Esophagus (tissue), 2 donors: Measurements from ENCODE around the gene TENT4A. TPM values are rescaled to one million over a fixed set of nuclear protein-coding genes. Genes with fewer than 3 reads are reported as not detected.
A peak's percentile ranks its signal among the peaks of the same experiment; 100 is the strongest.

Experiments used
- H3K27ac ChIP-seq, 2 donors: one replicate each; pipeline ENCODE4 v1.5.1; 2013; ENCODE audit warnings: low read depth in 2 of 2, mild to moderate bottlenecking in 2 of 2, inconsistent platforms in 1 of 2, low read length in 1 of 2, moderate library complexity in 1 of 2
- H3K27me3 ChIP-seq, 2 donors: one replicate each; pipeline ENCODE4 v1.6.1; 2013; ENCODE audit warnings: low read length in 2 of 2, control low read depth in 1 of 2, mild to moderate bottlenecking in 1 of 2; ENCODE audit not compliant: insufficient read depth in 2 of 2, control insufficient read depth in 1 of 2
- H3K36me3 ChIP-seq, 2 donors: one replicate each; pipeline ENCODE4 v1.6.1; 2013; ENCODE audit warnings: low read length in 1 of 2; ENCODE audit not compliant: control insufficient read depth in 2 of 2, insufficient read depth in 2 of 2
- H3K4me1 ChIP-seq, 2 donors: one replicate each; pipeline ENCODE4 v1.6.1; 2013; ENCODE audit warnings: low read length in 1 of 2; ENCODE audit not compliant: control insufficient read depth in 2 of 2, insufficient read depth in 2 of 2
- H3K4me3 ChIP-seq, 2 donors: one replicate each; pipeline ENCODE4 v1.5.1; 2013; ENCODE audit warnings: low read length in 2 of 2, mild to moderate bottlenecking in 2 of 2, low read depth in 1 of 2, moderate library complexity in 1 of 2
- H3K9me3 ChIP-seq, 2 donors: one replicate each; pipeline ENCODE4 v1.6.1; 2013; ENCODE audit warnings: mild to moderate bottlenecking in 2 of 2, low read depth in 1 of 2, low read length in 1 of 2, moderate library complexity in 1 of 2; ENCODE audit not compliant: control insufficient read depth in 2 of 2, insufficient read depth in 1 of 2
- WGBS, 2 donors: extraction: QIAGEN DNeasy Blood & Tissue Kit; methylation state at CpG; one replicate each; pipeline ENCODE4 v1.1.7; 2013; 5-methylcytosine and 5-hydroxymethylcytosine counted together
- polyA plus RNA-seq, 2 donors: library from polyadenylated mRNA; stranded (reverse); fragments of 200-250 nt; gene quantifications; one replicate each; pipeline ENCODE4 v1.2.3, GENCODE V29; 2013
- donor health status: healthy with polysubstance abuse.
- donor health status: Bipolar disorder and iron deficiency.

Gene TENT4A
- polyA plus RNA-seq, 2 donors: 7.9 to 8.9 TPM

DNA sequence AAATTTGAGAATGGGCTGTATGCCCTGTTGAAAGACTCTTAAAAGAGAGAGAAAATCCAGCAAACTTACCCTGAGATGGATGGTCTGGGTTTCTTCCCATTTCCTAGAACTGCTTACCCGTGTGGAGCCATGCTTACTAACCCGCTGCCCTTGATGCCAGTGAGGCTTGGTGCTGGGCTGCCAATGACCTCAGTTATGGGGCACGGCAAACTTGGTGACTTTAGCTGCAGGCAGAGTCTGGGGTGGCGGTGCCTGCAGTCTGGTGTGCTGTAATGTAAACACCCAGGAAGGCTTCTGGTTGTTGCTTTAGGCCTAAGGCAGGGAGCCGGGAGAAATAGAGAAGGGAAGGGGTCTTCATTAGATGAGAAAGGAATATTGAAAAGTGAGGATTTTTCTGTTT is 7.3 kb upstream of the TENT4A start:
- Histone ChIP-seq H3K27me3 (no peaks in the 10 kb centered on the region), H3K4me1 (peaks cover 0 to 10% of the 10 kb centered on the region in 2 donors), H3K4me3 (no peak overlapping the region), H3K36me3 (no peaks in the 10 kb centered on the region), H3K27ac (no peak overlapping the region), H3K9me3 (no peaks in the 10 kb centered on the region)
- WGBS, 2 donors: 75 to 83% methylated on average over 5 of the region's 5 CpGs

GRCh38 chr5:6707852-6708251 is 5.4 kb upstream of the TENT4A start:
- Histone ChIP-seq H3K36me3 (no peaks in the 10 kb centered on the region), H3K4me3 (no peak overlapping the region), H3K27ac (no peak overlapping the region), H3K27me3 (no peaks in the 10 kb centered on the region), H3K9me3 (no peaks in the 10 kb centered on the region), H3K4me1 (peaks cover 0 to 10% of the 10 kb centered on the region in 2 donors)
- 78 to 82% methylated on average over 6 of the region's 6 CpGs for WGBS, 2 donors

DNA sequence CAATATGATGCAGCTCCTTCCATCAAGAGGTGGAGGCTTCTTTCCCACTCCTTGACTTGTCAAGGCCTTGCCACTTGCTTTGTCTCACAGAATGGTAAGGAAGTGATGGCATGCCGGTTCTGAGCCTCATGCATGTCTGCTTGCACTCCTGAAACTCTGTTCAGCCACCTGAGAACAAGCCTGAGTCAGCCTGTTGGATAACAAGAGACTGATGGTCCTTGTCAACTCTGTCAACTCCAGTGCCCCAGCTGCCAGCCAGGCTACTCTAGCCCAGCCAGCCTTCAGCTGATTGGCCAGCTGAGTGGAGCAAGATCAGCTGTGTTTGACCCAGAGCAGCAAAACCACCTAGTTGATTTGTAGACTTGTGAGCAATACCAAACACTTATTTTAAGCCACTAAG is 4.4 kb upstream of the TENT4A start:
- WGBS, 2 donors: 52 to 78% methylated on average over 1 of the region's 1 CpG
- Histone ChIP-seq H3K27ac (no peak overlapping the region), H3K4me3 (no peak overlapping the region), H3K36me3 (no peaks in the 10 kb centered on the region), H3K27me3 (no peaks in the 10 kb centered on the region), H3K4me1 (peaks cover 0 to 10% of the 10 kb centered on the region in 2 donors), H3K9me3 (no peaks in the 10 kb centered on the region)

DNA sequence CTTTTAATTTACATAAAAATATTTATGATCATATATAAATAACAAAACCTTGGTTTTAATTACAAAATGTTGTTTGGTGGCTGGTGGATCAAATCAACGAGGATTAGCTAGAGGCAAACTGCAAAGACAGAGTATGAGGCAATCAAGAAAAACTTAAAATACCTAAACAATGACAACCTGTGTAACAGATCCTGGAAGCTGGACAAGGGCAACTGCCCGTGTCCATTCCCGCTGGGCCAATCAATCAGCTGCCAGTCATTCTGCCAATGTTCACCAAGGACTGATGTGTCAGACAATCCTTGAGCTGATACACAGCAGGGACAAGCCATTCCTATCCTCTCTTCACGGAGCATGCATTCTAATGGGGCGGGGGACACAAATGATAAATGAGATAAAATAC is 3.2 kb upstream of the TENT4A start:
- Histone ChIP-seq H3K9me3 (no peaks in the 10 kb centered on the region), H3K4me1 (peaks cover 0 to 4% of the 10 kb centered on the region in 2 donors), H3K27ac (no peak overlapping the region), H3K27me3 (no peaks in the 10 kb centered on the region), H3K4me3 (no peak overlapping the region), H3K36me3 (no peaks in the 10 kb centered on the region)
- 68 to 78% methylated on average over 5 of the region's 5 CpGs for WGBS, 2 donors

- no peaks in the 10 kb centered on the region for H3K27me3 ChIP-seq
- no peak overlapping the region for H3K27ac ChIP-seq
- no peaks in the 10 kb centered on the region for H3K36me3 ChIP-seq
- 80 to 83% methylated on average over 13 of the region's 13 CpGs for whole genome bisulfite sequencing, 2 donors
- H3K4me3 ChIP-seq: no peak overlapping the region
- peaks cover 0 to 2% of the 10 kb centered on the region in 2 donors for H3K4me1 ChIP-seq
- no peaks in the 10 kb centered on the region for H3K9me3 ChIP-seq
These were observed 2.5 kb upstream of the TENT4A start for GRCh38 chr5:6710551-6711318.

DNA sequence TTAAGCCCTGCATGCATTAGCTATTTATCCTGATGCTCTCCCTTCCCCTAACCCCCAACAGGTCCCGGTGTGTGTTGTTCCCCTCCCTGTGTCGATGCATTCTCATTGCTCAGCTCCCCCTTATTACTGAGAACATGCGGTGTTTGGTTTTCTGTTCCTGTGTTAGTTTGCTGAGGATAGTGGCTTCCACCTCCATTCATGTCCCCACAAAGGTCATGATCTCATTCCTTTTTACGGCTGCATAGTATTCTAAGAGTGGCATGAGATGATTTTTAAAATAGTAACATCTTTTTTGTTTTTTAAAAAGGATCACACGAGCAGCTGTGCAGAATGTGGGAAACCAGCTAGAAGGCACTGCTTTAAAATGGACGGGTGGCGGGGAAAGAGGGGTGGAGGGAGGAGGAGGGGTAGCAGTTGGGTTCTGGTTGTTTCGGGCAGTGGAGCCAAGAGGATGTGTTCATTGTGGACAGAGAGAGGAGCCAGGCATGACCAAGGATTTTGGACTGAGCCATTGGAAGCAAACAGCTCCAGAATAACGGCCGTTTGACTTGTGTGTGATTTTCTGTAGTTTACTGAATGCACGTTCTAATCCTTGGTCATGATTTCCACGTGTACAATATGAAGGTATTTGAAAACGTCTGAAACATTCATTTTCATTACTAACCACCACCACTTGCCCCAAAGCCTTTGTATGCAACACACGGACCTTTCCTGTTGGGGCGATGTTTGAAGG is 1.7 kb upstream of the TENT4A start:
- Histone ChIP-seq H3K9me3 (no peaks in the 10 kb centered on the region), H3K27me3 (no peaks in the 10 kb centered on the region), H3K27ac (peak overlapping the region; percentile 98 to 99), H3K4me3 (peak overlapping the region; percentile 83 to 90), H3K36me3 (no peaks in the 10 kb centered on the region), H3K4me1 (peaks cover 3 to 7% of the 10 kb centered on the region in 2 donors)
- 42 to 43% methylated on average over 15 of the region's 15 CpGs for WGBS, 2 donors

GRCh38 chr5:6712142-6712576 is 1.1 kb upstream of the TENT4A start:
- Histone ChIP-seq H3K9me3 (no peaks in the 10 kb centered on the region), H3K36me3 (no peaks in the 10 kb centered on the region), H3K4me1 (peaks cover 3 to 12% of the 10 kb centered on the region in 2 donors), H3K4me3 (peak overlapping the region; percentile 83 to 90), H3K27me3 (no peaks in the 10 kb centered on the region), H3K27ac (peak overlapping the region; percentile 98 to 99)
- 1% methylated on average over 36 of the region's 36 CpGs for WGBS, 2 donors

DNA sequence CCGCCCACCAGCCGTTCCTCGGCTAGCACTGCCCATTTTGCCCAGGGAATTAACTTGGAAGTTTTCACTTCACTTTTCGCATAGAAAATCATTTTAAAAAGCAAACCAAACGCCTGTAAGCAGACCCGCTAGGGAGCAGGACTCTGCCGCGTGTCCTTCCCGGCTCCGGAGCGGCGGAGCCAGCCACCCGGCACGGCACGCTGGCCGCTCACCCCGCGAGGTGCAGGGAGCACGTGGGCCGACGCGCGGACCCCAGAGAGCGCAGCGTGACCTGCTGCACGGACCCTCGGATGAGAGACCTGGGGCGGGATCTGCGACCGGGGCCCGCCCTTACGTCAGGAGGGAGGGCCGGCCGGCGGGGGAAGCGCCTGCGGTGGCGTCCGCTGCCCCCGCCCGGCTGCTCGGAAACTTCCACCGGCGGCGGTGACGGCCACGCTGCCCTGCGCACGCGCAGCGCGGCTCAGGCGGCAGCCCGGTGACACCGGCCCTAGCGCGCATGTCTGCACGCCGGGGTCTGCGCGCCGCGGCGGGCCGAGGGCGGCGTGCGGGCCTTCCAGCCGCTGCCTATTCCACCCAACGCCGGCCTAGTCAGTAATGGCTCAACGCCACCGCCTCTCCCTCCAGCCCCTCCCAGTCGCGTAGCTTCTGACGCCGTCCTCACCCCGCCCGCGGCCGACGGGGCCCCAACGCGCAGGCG is 507 bp upstream of the TENT4A start:
- H3K36me3 ChIP-seq: no peaks in the 10 kb centered on the region
- WGBS, 2 donors: 0% methylated on average over 77 to 85 of the region's 85 CpGs
- H3K9me3 ChIP-seq: no peaks in the 10 kb centered on the region
- no peaks in the 10 kb centered on the region for H3K27me3 ChIP-seq
- H3K4me3 ChIP-seq: peak overlapping the region; percentile 83 to 90
- H3K27ac ChIP-seq: peak overlapping the region; percentile 98 to 99
- H3K4me1 ChIP-seq: peaks cover 6 to 17% of the 10 kb centered on the region in 2 donors

GRCh38 chr5:6714226-6715041 is 1.2 kb downstream of the TENT4A start:
- 1% methylated on average over 56 to 99 of the region's 99 CpGs for WGBS, 2 donors
- Histone ChIP-seq H3K4me1 (peaks cover 6 to 20% of the 10 kb centered on the region in 2 donors), H3K27me3 (no peaks in the 10 kb centered on the region), H3K4me3 (peak overlapping the region; percentile 74 to 90), H3K27ac (peak overlapping the region; percentile 98 to 99), H3K9me3 (no peaks in the 10 kb centered on the region), H3K36me3 (peaks cover 0 to under 1% of the 10 kb centered on the region in 2 donors)
